ENCODE results near the gene PEX1.
A peak's percentile ranks its signal among the peaks of the same experiment; 100 is the strongest.
"Not testable (repeated sequence)": the region's sequence is repeated elsewhere in the genome, so short reads cannot be mapped to it uniquely, and the experiment has no call there.

The PEX1 gene

DNA sequence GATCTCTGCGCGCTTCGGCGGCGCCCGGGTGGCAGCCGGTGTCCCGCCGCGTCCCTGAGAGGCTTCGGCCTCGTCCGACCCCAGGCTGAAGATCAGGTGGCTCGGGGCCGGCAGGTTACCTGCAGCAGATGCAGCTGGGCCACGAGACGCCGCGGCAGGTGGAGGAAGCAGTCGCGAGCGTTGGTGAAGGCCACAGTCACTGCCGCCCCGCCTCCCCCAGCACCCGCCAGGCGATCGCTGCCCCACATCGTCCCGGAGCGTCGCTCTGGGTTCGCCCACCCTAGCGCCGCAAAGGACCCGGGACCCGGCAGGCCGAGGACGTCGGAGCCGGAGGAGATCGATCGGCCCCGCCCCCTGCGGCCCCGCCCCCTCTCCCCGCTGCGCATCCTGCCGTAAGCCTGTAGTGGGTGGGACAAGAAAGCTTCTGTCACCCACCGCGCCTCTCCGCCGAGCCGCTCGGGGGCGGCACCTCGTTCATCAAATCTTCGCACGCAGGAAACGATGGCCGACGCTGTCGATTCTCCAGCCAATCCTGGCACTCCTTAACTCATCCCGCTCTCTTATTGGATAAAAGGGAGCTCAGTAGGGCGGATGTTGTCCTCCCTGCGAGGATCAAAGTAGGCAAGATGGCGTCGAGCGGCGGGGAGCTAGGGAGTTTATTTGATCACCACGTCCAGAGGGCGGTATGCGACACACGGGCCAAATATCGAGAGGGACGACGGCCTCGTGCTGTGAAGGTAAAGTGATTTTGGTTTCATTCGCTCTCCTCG lies at the start of gene PEX1, which contains the start of gene RBM48:
TSS of gene PEX1 (minus strand) at position 333 of the 770 bp plus-strand sequence. CDS start at position 248, 85 bp downstream.
TSS of gene RBM48 (plus strand) at position 608 of the 770 bp plus-strand sequence. CDS start at position 627, 19 bp downstream.
- DNase-seq, result peak; percentile 63 to 99 (median 96)

DNA sequence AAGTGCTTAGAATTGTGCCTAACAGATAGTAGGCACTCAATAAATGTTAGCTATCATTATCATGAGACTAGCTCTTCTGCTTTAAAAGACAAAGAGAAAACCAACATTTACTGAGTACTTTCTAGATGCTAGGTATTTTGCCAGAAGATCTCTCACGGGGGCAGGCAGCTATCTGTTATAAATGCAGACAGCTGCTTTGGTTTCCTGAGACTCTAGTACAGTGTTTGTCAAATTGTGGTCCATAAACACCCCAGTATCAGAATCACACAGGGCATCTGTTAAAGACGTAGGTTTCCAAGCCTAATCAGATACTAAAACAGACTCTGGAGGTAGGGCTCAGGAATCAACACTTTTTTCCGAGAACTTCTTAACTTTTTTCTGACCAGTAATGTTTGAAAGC lies 48.0 kb upstream of the PEX1 start:
- no peak for DNase-seq

- no peak for DNase-seq
Observed at GRCh38 chr7:92569137-92569536, 40.8 kb upstream of the PEX1 start.

GRCh38 chr7:92567460-92567859 lies 39.1 kb upstream of the PEX1 start:
- peak in 6 of 58 donors; percentile 2 to 21 (median 6) for DNase-seq

- DNase-seq, result no peak
Observed at GRCh38 chr7:92563345-92563744, 35.0 kb upstream of the PEX1 start.

- DNase-seq, result peak in 1 of 58 donors; percentile 6
Observed at GRCh38 chr7:92560602-92561001, 32.3 kb upstream of the PEX1 start.

- no peak for DNase-seq
Observed at GRCh38 chr7:92557808-92558362, 29.6 kb upstream of the PEX1 start.

DNA sequence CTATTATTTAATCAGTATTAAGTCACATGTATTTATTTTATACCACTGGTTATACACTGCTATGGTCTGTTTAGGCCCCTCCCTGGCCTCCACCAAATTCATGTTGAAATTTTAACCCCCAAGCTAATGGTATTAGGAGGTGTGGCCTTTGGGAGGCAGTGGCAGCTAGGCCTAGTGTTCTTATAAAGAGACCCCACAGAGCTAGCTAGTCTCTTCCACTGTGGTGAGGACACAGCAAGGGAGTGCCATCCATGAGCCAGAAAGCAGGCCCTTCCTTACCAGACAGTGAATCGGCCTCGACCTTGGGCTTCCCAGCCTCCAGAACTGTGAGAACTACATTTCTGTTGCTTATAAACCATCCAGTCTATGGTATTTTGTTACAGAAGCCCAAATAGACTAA lies 28.9 kb upstream of the PEX1 start:
- DNase-seq, result no peak

GRCh38 chr7:92550194-92550593 lies 21.9 kb upstream of the PEX1 start:
- no peak for DNase-seq

DNA sequence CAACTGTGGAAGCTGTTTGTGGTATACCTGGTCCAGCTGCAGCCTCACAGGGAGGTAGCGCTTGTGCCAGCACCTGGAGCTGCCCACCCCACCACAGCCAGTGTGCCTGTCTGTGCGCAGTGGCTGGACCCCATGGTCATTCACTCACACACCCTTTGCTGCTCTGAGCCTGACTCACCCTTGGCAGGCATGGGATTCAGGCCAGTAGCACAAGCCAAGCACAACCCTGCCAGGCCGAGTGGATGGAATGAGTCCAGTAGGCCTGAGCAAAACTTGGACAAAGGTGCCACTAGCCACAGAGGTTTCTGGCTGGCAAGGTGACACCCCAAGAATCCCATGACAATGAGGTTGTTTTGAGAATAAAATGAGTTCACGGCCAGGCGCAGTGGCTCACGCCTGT lies 19.3 kb upstream of the PEX1 start:
- peak in 38 of 58 donors; percentile 3 to 61 (median 16) for DNase-seq

GRCh38 chr7:92546856-92547497 lies 18.7 kb upstream of the PEX1 start:
- no peak for DNase-seq

DNA sequence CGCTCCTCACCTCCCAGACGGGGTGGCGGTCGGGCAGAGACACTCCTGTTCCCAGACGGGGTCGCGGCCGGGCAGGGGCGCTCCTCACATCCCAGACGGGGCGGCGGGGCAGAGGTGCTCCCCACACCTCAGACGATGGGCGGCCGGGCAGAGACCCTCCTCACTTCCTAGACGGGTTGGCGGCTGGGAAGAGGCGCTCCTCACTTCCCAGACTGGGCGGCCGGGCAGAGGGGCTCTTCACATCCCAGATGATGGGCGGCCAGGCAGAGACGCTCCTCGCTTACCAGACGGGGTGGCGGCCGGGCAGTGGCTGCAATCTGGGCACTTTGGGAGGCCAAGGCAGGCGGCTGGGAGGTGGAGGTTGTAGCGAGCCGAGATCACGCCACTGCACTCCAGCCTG lies 16.8 kb upstream of the PEX1 start:
- DNase-seq, result not testable (repeated sequence)

DNA sequence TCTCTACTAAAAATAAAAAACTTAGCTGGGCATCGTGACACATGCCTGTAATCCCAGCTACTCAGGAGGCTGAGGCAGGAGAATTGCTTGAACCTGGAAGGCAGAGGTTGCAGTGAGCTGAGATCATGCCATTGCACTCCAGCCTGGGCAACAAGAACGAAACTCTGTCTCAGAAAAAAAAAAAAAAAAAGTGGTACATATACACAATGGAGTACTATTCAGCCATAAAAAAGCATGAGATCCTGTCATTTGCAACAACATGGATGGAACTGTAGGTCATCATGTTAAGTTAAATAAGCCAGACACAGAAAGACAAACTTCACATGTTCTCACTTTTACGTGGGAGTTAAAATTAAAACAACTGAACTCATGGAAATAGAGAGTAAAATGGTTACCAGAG lies 15.2 kb upstream of the PEX1 start:
- not testable (repeated sequence) for DNase-seq

- DNase-seq, result no peak
Observed at GRCh38 chr7:92534572-92534971, 6.3 kb upstream of the PEX1 start.

- no peak for DNase-seq
Observed at GRCh38 chr7:92528958-92529264, 591 bp upstream of the PEX1 start.

- peak in 31 of 58 donors; percentile 4 to 46 (median 22) for DNase-seq
Observed at GRCh38 chr7:92527300-92528187, 776 bp downstream of the PEX1 start.

DNA sequence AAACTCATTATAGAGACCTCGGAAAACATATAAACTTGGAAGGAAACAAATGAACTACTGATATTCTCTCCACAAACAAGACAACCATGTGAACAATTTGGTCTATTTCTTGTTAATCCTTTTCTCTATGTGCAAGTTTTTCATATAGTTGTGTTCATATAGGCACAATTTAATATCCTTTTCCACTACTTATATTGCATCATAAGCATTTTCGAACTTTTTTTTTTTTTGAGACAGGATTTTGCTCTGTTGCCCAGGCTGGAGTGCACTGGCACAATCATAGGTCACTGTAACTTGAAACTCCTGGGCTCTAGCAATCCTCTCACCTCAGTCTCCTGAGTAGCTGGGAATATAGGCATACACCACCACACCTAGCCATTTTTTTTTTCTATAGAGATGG lies 5.2 kb downstream of the PEX1 start:
- no peak for DNase-seq

DNA sequence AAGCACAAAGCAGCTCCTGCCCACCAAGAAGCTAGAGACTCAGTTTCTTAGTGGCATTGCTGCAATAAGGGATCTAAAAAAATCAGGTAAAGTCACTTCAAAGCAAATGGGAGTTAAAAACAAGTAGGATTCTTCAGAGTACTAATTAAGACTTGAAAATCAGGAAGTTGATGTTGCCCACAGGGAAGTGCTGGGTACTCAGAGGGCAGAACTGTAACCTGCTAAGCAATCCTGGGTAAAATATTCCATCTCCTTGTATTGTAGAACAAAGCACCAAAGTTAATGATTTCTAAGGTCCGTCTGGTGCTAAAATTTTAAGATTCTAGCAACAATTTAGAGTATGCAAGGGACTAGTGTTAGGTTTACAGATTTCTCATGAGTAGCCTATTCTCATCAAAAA lies 8.3 kb downstream of the PEX1 start:
- DNase-seq, result no peak

- no peak for DNase-seq
Observed at GRCh38 chr7:92517631-92518030, 10.7 kb downstream of the PEX1 start.

GRCh38 chr7:92513167-92513902 lies 15.0 kb downstream of the PEX1 start:
- DNase-seq, result no peak

DNA sequence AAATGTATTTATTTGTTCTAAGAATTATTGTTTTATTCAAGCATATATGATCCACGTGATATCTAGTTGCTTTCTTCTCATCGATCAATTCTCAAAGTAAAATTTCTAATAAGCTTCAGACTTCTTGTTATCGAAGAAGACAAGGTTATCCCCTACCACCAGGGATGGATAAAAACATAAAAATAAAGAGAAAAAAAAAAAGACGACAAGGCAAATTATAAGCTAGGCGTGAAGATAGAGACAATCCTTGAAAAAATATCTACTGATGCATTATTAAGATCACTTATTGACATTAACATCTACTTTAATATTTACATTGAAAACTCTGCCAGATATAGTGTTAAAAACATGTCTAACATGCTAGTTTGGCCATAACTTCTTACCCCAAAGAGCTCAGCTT lies 19.4 kb downstream of the PEX1 start:
- DNase-seq, result no peak
